Fibroblast of lung (primary cell): ENCODE results near the gene GMNN. TPM values are rescaled to one million over a fixed set of nuclear protein-coding genes. Genes with fewer than 3 reads are reported as not detected.
A peak's percentile ranks its signal among the peaks of the same experiment; 100 is the strongest.
"Not testable (repeated sequence)": the region's sequence is repeated elsewhere in the genome, so short reads cannot be mapped to it uniquely, and the experiment has no call there.

ENCODE experiments used
- DNase-seq, 2 donors: peaks; one replicate each; pipeline versions ENCODE4 v3.0.0 to v3.0.0-alpha.2; 2010; ENCODE audit warnings: low read depth in 2 of 2
- H2AFZ ChIP-seq: 2 replicates; pipeline ENCODE4 v1.5.1; 2012; ENCODE audit warnings: low read length, control low read depth, inconsistent platforms
- H3K27ac ChIP-seq: 2 replicates; pipeline ENCODE4 v1.5.1; 2011; ENCODE audit warnings: low read length, control low read depth; ENCODE audit not compliant: insufficient read depth
- H3K27me3 ChIP-seq: 2 replicates; pipeline ENCODE4 v1.5.1; 2011; ENCODE audit warnings: mild to moderate bottlenecking, low read length; ENCODE audit not compliant: control insufficient read depth, insufficient read depth
- H3K36me3 ChIP-seq: 2 replicates; pipeline ENCODE4 v1.5.1; 2011; ENCODE audit warnings: low read length; ENCODE audit not compliant: control insufficient read depth, insufficient read depth
- H3K4me1 ChIP-seq: 2 replicates; pipeline ENCODE4 v1.5.1; 2011; ENCODE audit warnings: low read length; ENCODE audit not compliant: control insufficient read depth, insufficient read depth; ENCODE audit errors: extremely low read depth
- H3K4me2 ChIP-seq: 2 replicates; pipeline ENCODE4 v1.5.1; 2011; ENCODE audit warnings: low read length, control low read depth; ENCODE audit not compliant: insufficient read depth; ENCODE audit errors: extremely low read depth
- H3K4me3 ChIP-seq, 4 experiments: fragments of 200-600 bp in 1 of 4; sonication (generic) in 1 of 4; replicated peaks in 1 of 4; 2 replicates each; pipeline ENCODE4 v1.5.1; 2011 to 2016; ENCODE audit warnings: low read length in 4 of 4, low read depth in 3 of 4, mild to moderate bottlenecking in 3 of 4, control low read depth in 2 of 4, inconsistent platforms in 1 of 4, mixed read lengths in 1 of 4; ENCODE audit not compliant: insufficient read depth in 1 of 4; ENCODE audit errors: control extremely low read depth in 1 of 4
- H3K79me2 ChIP-seq: 2 replicates; pipeline ENCODE4 v1.5.1; 2012; ENCODE audit warnings: mild to moderate bottlenecking, low read length, inconsistent platforms; ENCODE audit not compliant: control insufficient read depth, insufficient read depth
- H3K9ac ChIP-seq: 2 replicates; pipeline ENCODE4 v1.5.1; 2011; ENCODE audit warnings: mild to moderate bottlenecking, low read length, control low read depth; ENCODE audit not compliant: insufficient read depth
- H3K9me3 ChIP-seq: 2 replicates; pipeline ENCODE4 v1.5.1; 2012; ENCODE audit warnings: low read depth, low read length; ENCODE audit not compliant: control insufficient read depth, insufficient read depth
- H4K20me1 ChIP-seq: 2 replicates; pipeline ENCODE4 v1.5.1; 2011; ENCODE audit warnings: low read length; ENCODE audit not compliant: control insufficient read depth, insufficient read depth; ENCODE audit errors: extremely low read depth
- EZH2 ChIP-seq: IDR thresholded peaks from 2 replicates; pipeline ENCODE4 v1.5.1; 2012; ENCODE audit warnings: low read length, control low read depth, mild to moderate bottlenecking; ENCODE audit errors: missing control alignments
- polyA minus RNA-seq: library from RNA; depleted of rRNA, polyadenylated mRNA; stranded (reverse); fragments of >200 nt; gene quantifications from 2 replicates; pipeline ENCODE4 v1.2.3, GENCODE V29; 2011; ENCODE audit warnings: low replicate concordance
- polyA plus RNA-seq, 2 donors: library from polyadenylated mRNA; depleted of rRNA in 1 of 2; stranded (reverse) in 1 of 2; unstranded in 1 of 2; fragments of >200 nt; gene quantifications; 2 replicates each; pipeline ENCODE4 v1.2.1, GENCODE V29; 2011 to 2012; ENCODE audit warnings: missing spikeins in 1 of 2
- total RNA-seq: library from RNA; depleted of rRNA; stranded (reverse); fragments of >200 nt; gene quantifications from 2 replicates; pipeline ENCODE4 v1.2.1, GENCODE V29; 2014
- TF ChIP-seq, protein P1 (sequence below), 2 donors: IDR thresholded peaks in 1 of 2; conservative IDR thresholded peaks in 1 of 2; 1 replicate in 1 of 2; 2 replicates in 1 of 2; pipeline ENCODE4 v1.5.1; 2011 to 2012; ENCODE audit warnings: low read length in 2 of 2, control low read depth in 1 of 2, inconsistent platforms in 1 of 2, low read depth in 1 of 2, mild to moderate bottlenecking in 1 of 2

The GMNN gene
- 12.9 and 13.6 TPM in 2 replicates for total RNA-seq
- polyA plus RNA-seq = 18.9 and 35.5 TPM in 2 replicates
- polyA plus RNA-seq (2012) = 16.4 and 30.3 TPM in 2 replicates
- polyA minus RNA-seq = 2.5 and 11.1 TPM in 2 replicates

DNA sequence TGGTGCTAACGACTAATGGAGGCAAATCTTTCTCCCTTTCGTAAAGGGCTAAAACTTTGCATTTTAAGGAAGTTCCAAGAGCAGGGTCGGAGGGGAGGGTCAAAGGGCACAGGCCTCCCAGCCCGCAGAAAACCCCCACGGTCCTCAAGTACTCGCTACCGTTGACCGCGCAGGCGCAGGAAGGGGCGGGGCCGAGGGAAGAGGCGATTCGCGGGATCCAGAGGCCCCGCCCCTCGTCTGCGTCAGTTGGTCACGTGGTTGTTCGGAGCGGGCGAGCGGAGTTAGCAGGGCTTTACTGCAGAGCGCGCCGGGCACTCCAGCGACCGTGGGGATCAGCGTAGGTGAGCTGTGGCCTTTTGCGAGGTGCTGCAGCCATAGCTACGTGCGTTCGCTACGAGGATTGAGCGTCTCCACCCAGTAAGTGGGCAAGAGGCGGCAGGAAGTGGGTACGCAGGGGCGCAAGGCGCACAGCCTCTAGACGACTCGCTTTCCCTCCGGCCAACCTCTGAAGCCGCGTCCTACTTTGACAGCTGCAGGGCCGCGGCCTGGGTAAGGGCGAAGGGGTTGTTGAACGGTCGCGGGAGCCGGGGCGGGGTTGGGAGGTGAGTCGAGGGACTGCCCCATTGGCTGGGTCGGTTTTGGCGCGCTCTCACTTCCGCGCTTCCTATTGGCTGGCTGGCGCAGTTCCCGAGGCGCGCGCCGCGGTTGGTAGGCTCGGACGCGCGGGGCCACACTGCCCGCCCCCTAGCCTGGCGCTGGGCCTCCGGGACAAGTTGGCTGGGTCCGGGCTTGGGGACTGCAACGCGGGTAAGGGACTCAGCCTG, at the start of gene GMNN:
Gene GMNN, plus strand, starts transcription at position 242 of the 824 bp plus-strand sequence. CDS start 2,310 bp downstream, outside the sequence.
- Histone ChIP-seq H3K36me3 (peaks cover 2% of the 10 kb centered on the region), H4K20me1 (no peaks in the 10 kb centered on the region), H3K4me3 (peak within 1 kb of the TSS; percentile 74 to 99 (median 81)), H3K27me3 (no peaks in the 10 kb centered on the region), H3K4me2 (peak within 1 kb of the TSS; percentile 94), H3K9ac (peak within 1 kb of the TSS; percentile 78), H3K9me3 (no peaks in the 10 kb centered on the region), H3K4me1 (peaks cover 9% of the 10 kb centered on the region), H3K27ac (peak within 1 kb of the TSS; percentile 89), H3K79me2 (peaks cover 48% of the 10 kb centered on the region), H2AFZ (peak within 1 kb of the TSS; percentile 95)
- DNase-seq = peak; percentile 88 to 92
- TF ChIP-seq, protein P1, sequence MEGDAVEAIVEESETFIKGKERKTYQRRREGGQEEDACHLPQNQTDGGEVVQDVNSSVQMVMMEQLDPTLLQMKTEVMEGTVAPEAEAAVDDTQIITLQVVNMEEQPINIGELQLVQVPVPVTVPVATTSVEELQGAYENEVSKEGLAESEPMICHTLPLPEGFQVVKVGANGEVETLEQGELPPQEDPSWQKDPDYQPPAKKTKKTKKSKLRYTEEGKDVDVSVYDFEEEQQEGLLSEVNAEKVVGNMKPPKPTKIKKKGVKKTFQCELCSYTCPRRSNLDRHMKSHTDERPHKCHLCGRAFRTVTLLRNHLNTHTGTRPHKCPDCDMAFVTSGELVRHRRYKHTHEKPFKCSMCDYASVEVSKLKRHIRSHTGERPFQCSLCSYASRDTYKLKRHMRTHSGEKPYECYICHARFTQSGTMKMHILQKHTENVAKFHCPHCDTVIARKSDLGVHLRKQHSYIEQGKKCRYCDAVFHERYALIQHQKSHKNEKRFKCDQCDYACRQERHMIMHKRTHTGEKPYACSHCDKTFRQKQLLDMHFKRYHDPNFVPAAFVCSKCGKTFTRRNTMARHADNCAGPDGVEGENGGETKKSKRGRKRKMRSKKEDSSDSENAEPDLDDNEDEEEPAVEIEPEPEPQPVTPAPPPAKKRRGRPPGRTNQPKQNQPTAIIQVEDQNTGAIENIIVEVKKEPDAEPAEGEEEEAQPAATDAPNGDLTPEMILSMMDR (conservative IDR thresholded peaks at IDR 0.05 in 1 of 2, IDR thresholded peaks at IDR 0.05 in 1 of 2; ENCODE audit: low read depth in 1 of 2, low read length in 2 of 2) = no peak
- TF ChIP-seq EZH2 = no peak

DNA sequence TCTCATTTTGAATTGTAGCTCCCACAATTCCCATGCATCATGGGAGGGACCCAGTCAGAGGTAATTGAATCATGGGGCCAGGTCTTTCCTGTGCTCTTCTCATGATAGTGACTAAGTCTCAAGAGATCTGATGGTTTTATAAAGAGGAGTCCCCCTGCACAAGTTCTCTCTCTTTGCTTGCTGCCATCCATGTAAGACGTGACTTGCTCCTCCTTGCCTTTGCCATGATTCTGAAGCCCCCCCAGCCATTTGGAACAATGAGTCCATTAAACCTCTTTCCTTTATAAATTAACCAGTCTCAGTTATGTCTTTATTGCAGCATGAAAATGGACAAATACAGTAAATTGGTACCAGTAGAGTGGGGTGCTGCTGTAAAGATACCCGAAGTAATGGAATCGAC, 44.1 kb upstream of the GMNN start:
- not testable (repeated sequence) for H3K27me3 ChIP-seq, DNase-seq, H3K36me3 ChIP-seq, H3K4me2 ChIP-seq, H2AFZ ChIP-seq, H3K4me3 ChIP-seq, H3K4me1 ChIP-seq, H3K9me3 ChIP-seq, H4K20me1 ChIP-seq, H3K27ac ChIP-seq, H3K9ac ChIP-seq, H3K79me2 ChIP-seq

DNA sequence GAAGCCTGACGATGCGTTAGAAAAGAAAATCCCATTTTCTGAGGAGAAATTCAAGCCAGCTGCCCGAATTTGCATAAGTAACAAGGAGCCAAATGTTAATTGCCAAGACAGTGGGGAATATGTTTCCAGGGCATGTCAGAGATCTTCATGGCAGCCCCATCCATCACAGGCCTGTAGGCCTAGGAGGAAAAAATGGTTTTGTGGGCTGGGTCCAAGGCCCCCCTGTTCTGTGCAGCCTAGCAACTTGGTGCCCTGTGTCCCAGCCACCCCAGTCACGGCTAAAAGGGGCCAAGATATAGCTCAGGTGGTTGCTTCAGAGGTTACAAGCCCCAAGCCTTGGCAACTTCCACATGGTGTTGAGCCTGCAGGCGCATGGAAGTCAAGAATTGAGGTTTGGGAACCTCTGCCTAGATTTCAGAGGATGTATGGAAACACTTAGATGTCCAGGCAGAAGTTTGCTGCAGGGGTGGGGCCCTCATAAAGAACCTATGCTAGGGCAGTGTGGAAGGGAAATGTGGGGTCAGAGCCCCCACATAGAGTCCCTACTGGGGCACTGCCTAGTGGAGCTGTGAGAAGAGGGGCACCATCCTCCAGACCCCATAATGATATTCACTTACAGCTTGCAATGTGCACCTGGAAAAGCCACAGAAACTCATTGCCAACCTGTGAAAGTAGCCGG, 43.1 kb upstream of the GMNN start:
- not testable (repeated sequence) for H3K27ac ChIP-seq, H3K36me3 ChIP-seq, H3K4me1 ChIP-seq, H2AFZ ChIP-seq, H3K4me3 ChIP-seq, H3K27me3 ChIP-seq, H3K4me2 ChIP-seq, H4K20me1 ChIP-seq, DNase-seq, H3K9me3 ChIP-seq, H3K9ac ChIP-seq, H3K79me2 ChIP-seq

DNA sequence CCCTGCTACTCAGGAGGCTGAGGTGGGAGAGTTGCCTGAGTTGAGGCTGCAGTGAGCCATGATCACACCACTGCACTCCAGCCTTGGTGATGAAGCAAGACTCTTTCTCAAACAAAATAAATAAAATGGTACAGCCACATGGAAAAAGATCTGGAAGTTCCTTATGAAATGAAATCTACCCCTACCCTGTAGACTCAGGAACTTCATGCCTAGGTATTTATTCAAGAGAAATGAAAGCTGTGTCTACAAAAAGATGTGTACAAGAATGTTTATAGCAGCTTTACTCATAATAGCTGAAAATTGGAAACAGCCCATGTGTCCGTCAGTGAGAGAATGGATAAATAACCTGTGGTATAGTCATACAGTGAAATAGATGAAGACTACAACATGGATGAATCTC, 40.6 kb upstream of the GMNN start:
- Histone ChIP-seq H3K36me3 (no peaks in the 10 kb centered on the region), H2AFZ (no peak overlapping the region), H3K79me2 (no peaks in the 10 kb centered on the region), H4K20me1 (no peaks in the 10 kb centered on the region), H3K9ac (no peak overlapping the region), H3K27me3 (peaks cover 6% of the 10 kb centered on the region), H3K9me3 (no peaks in the 10 kb centered on the region), H3K27ac (no peak overlapping the region), H3K4me3 (no peak overlapping the region), H3K4me2 (no peak overlapping the region), H3K4me1 (no peaks in the 10 kb centered on the region)
- DNase-seq = no peak
- TF ChIP-seq, protein P1 (conservative IDR thresholded peaks at IDR 0.05 in 1 of 2, IDR thresholded peaks at IDR 0.05 in 1 of 2; ENCODE audit: low read depth in 1 of 2, low read length in 2 of 2) = no peak
- no peak for TF ChIP-seq EZH2

DNA sequence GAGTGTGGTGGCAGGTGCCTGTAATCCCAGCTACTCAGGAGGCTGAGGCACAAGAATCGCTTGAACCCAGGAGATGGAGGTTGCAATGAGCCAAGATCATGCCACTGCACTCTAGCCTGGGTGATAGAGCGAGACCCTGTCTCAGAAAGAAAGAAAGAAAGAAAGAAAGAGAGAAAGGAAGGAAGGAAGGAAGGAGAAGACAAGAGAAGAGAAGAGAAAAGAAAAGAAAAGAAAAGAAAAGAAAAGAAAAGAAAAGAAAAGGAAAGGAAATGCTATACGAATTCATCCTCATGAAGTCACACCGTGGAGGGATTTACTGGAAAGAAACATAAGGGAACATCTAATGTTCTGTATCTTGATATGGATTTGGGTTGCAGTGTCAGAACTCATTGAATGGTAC, 40.0 kb upstream of the GMNN start:
- not testable (repeated sequence) for H4K20me1 ChIP-seq, H2AFZ ChIP-seq, H3K27ac ChIP-seq, H3K79me2 ChIP-seq, H3K9ac ChIP-seq, H3K4me2 ChIP-seq, H3K27me3 ChIP-seq, H3K36me3 ChIP-seq, H3K4me1 ChIP-seq, H3K4me3 ChIP-seq, H3K9me3 ChIP-seq, DNase-seq
